LNCaP clone FGC (cell line): ENCODE results near the gene CKS2.
"Not testable (repeated sequence)": the region's sequence is repeated elsewhere in the genome, so short reads cannot be mapped to it uniquely, and the experiment has no call there.

Experiments
- DNase-seq: peaks from one replicate; pipeline ENCODE4 v3.0.0-alpha.2; 2011; ENCODE audit warnings: low read depth
- H3K4me3 ChIP-seq: 2 replicates; pipeline ENCODE4 v1.5.1; 2011; ENCODE audit warnings: mild to moderate bottlenecking, low read depth, low read length, control low read depth
- CTCF ChIP-seq: IDR thresholded peaks from 2 replicates; pipeline ENCODE4 v1.5.1; 2012; ENCODE audit warnings: mild to moderate bottlenecking; ENCODE audit not compliant: control insufficient read depth, insufficient read depth; ENCODE audit errors: extremely low read depth

Gene CKS2

GRCh38 chr9:89340332-89340731, 29.3 kb downstream of the CKS2 start:
- DNase-seq, result no peak
- no peak for TF ChIP-seq CTCF
- no peak overlapping the region for H3K4me3 ChIP-seq

- no peak overlapping the region for H3K4me3 ChIP-seq
- DNase-seq, result no peak
- TF ChIP-seq CTCF, result no peak
Measured at GRCh38 chr9:89342213-89342612, 31.2 kb downstream of the CKS2 start.

GRCh38 chr9:89342948-89343347, 32.0 kb downstream of the CKS2 start:
- no peak for TF ChIP-seq CTCF
- no peak overlapping the region for H3K4me3 ChIP-seq
- DNase-seq, result no peak

- not testable (repeated sequence) for DNase-seq, H3K4me3 ChIP-seq
Measured at GRCh38 chr9:89343812-89344211, 32.8 kb downstream of the CKS2 start.

- H3K4me3 ChIP-seq, result no peak overlapping the region
Measured at GRCh38 chr9:89345476-89345875, 34.5 kb downstream of the CKS2 start.

GRCh38 chr9:89346696-89347095, 35.7 kb downstream of the CKS2 start:
- no peak overlapping the region for H3K4me3 ChIP-seq
- TF ChIP-seq CTCF, result no peak
- no peak for DNase-seq

More at GRCh38 chr9:89345476-89345875, 34.5 kb downstream of the CKS2 start:
- no peak for TF ChIP-seq CTCF
- no peak for DNase-seq

GRCh38 chr9:89347651-89348050, 36.7 kb downstream of the CKS2 start:
- no peak overlapping the region for H3K4me3 ChIP-seq
- TF ChIP-seq CTCF, result no peak
- no peak for DNase-seq
